GM12878 (cell line): ENCODE data around the gene GNAL. TPM values are rescaled to one million over a fixed set of nuclear protein-coding genes. Genes with fewer than 3 reads are reported as not detected.

Source experiments
- BCL3 ChIP-seq: IDR thresholded peaks from 2 replicates; pipeline ENCODE4 v1.6.1; 2011; ENCODE audit warnings: borderline replicate concordance, low read depth, mild to moderate bottlenecking, moderate library complexity, low read length; ENCODE audit not compliant: insufficient read depth, poor library complexity, severe bottlenecking
- BMI1 ChIP-seq: fragments of 450-650 bp; IDR thresholded peaks from 2 replicates; pipeline ENCODE4 v1.6.1; 2016; ENCODE audit warnings: mild to moderate bottlenecking, moderate library complexity, borderline replicate concordance
- CBFB ChIP-seq: IDR thresholded peaks from 2 replicates; pipeline ENCODE4 v1.6.1; 2016; ENCODE audit warnings: antibody characterized with exemption, low read depth
- DPF2 ChIP-seq: fragments of 450-650 bp; IDR thresholded peaks from 2 replicates; pipeline ENCODE4 v1.6.1; 2017; ENCODE audit warnings: mild to moderate bottlenecking
- EED ChIP-seq: sonication (generic); IDR thresholded peaks from 2 replicates; pipeline ENCODE4 v1.6.1; 2016; ENCODE audit warnings: antibody characterized with exemption, low read depth
- EGR1 ChIP-seq, 2 experiments: IDR thresholded peaks; 1 replicate in 1 of 2; 2 replicates in 1 of 2; pipeline ENCODE4 v1.6.1; 2011 to 2012; ENCODE audit warnings: low read depth in 2 of 2, low read length in 2 of 2, borderline replicate concordance in 1 of 2, mild to moderate bottlenecking in 1 of 2, moderate library complexity in 1 of 2
- IKZF1 ChIP-seq: fragments of 450-650 bp; conservative IDR thresholded peaks from 2 replicates; pipeline ENCODE4 v1.6.1; 2017; ENCODE audit warnings: antibody characterized with exemption, mild to moderate bottlenecking
- IKZF2 ChIP-seq, 2 experiments: fragments of 450-650 bp; IDR thresholded peaks; 2 replicates each; pipeline ENCODE4 v1.6.1; 2017; ENCODE audit warnings: mild to moderate bottlenecking in 2 of 2, moderate library complexity in 2 of 2
- IRF3 ChIP-seq: fragments of 450-650 bp; IDR thresholded peaks from 2 replicates; pipeline ENCODE4 v1.6.1; 2014; ENCODE audit warnings: mild to moderate bottlenecking
- IRF4 ChIP-seq: IDR thresholded peaks from 2 replicates; pipeline ENCODE4 v1.6.1; 2011; ENCODE audit warnings: low read depth, low read length
- JUND ChIP-seq: IDR thresholded peaks from 2 replicates; pipeline ENCODE4 v1.6.1; 2012; ENCODE audit warnings: low read depth, mild to moderate bottlenecking, low read length, improper control_type of control experiment, moderate library complexity
- LARP7 ChIP-seq: fragments of 450-650 bp; IDR thresholded peaks from 2 replicates; pipeline ENCODE4 v1.6.1; 2017; ENCODE audit warnings: mild to moderate bottlenecking
- MAX ChIP-seq: IDR thresholded peaks from 2 replicates; pipeline ENCODE4 v1.6.1; 2012; ENCODE audit warnings: low read depth, low read length, improper control_type of control experiment
- NR2C1 ChIP-seq: fragments of 450-650 bp; IDR thresholded peaks from 2 replicates; pipeline ENCODE4 v1.6.1; 2017; ENCODE audit warnings: antibody characterized with exemption, mild to moderate bottlenecking, moderate library complexity
- PKNOX1 ChIP-seq: fragments of 450-650 bp; IDR thresholded peaks from 2 replicates; pipeline ENCODE4 v1.6.1; 2016; ENCODE audit warnings: mild to moderate bottlenecking
- SIN3A ChIP-seq: IDR thresholded peaks from 2 replicates; pipeline ENCODE4 v1.6.1; 2012; ENCODE audit warnings: low read depth, low read length, improper control_type of control experiment
- SKIL ChIP-seq: fragments of 450-650 bp; IDR thresholded peaks from 2 replicates; pipeline ENCODE4 v1.6.1; 2017; ENCODE audit warnings: mild to moderate bottlenecking, low read depth, inconsistent platforms; ENCODE audit not compliant: poor library complexity, severe bottlenecking
- SMC3 ChIP-seq: IDR thresholded peaks from 2 replicates; pipeline ENCODE4 v1.6.1; 2011; ENCODE audit warnings: low read length, improper control_type of control experiment, borderline replicate concordance
- ZNF24 ChIP-seq: fragments of 450-650 bp; IDR thresholded peaks from 2 replicates; pipeline ENCODE4 v1.6.1; 2017; ENCODE audit warnings: antibody characterized with exemption, mild to moderate bottlenecking
- ZSCAN29 ChIP-seq: fragments of 450-650 bp; IDR thresholded peaks from 2 replicates; pipeline ENCODE4 v1.6.1; 2017; ENCODE audit warnings: mild to moderate bottlenecking, moderate library complexity
- polyA plus RNA-seq, 11 experiments: library from polyadenylated mRNA; depleted of rRNA in 4 of 11; unstranded in 6 of 11; stranded (reverse) in 5 of 11; fragments of >200 nt; fragmentation: Nextera tagmentation in 4 of 11; fragmentation: Illumina TruSeq in 1 of 11; extraction: Ambion mirVana in 4 of 11; extraction: Trizol in 1 of 11; gene quantifications; 1 replicate in 1 of 11; 2 replicates in 10 of 11; pipeline versions ENCODE4 v1.2.1 to v1.2.3, GENCODE V29; 2011 to 2016; ENCODE audit warnings: inconsistent platforms in 2 of 11, missing spikeins in 2 of 11, low read depth in 1 of 11
- total RNA-seq, 4 experiments: library from RNA; depleted of rRNA in 3 of 4; stranded (reverse); fragments of >200 nt in 3 of 4; fragmentation: Illumina TruSeq in 1 of 4; extraction: Trizol in 1 of 4; gene quantifications; 2 replicates each; pipeline versions ENCODE4 v1.2.1 to v1.2.3, GENCODE V29; 2013 to 2021

The GNAL gene
- total and polyA plus RNA-seq, 10 of the 15 experiments (the other 5 are each of a cell fraction or from before 2014, with no cell fraction given), result 0.02 to 0.39 (median 0.05) TPM; not detected in 5

GRCh38 chr18:11849841-11850634 lies 161.0 kb downstream of the GNAL start (continued):
- peak; percentile 24 for TF ChIP-seq PKNOX1
- no peak for TF ChIP-seq BCL3
- TF ChIP-seq JUND, result no peak
- no peak for TF ChIP-seq IRF4
- TF ChIP-seq IKZF2 (IDR thresholded peaks at IDR 0.05), result peak in 1 of 2 experiments; percentile 48; a peak in 2 of 4 replicates
- no peak for TF ChIP-seq SKIL
- no peak for TF ChIP-seq EED
- TF ChIP-seq MAX, result no peak
- no peak for TF ChIP-seq SIN3A
- TF ChIP-seq LARP7, result no peak
- no peak for TF ChIP-seq BMI1
- TF ChIP-seq DPF2, result 0 out of 2 replicates have a peak, but pooled peaks have one; percentile 19
- no peak for TF ChIP-seq CBFB
- no peak for TF ChIP-seq EGR1 (IDR thresholded peaks at IDR 0.05; ENCODE audit: borderline replicate concordance in 1 of 2, low read depth in 2 of 2, low read length in 2 of 2)
- TF ChIP-seq IRF3, result no peak
- TF ChIP-seq NR2C1, result no peak
- TF ChIP-seq ZSCAN29, result no peak
- no peak for TF ChIP-seq ZNF24
- TF ChIP-seq IKZF1, result peak; percentile 73
- TF ChIP-seq SMC3, result no peak
- TF ChIP-seq, all 136 proteins: peak for 6
